HepG2 (cell line): ENCODE measurements around the gene MYCBPAP. TPM values are rescaled to one million over a fixed set of nuclear protein-coding genes. Genes with fewer than 3 reads are reported as not detected.

ENCODE experiments used
- ADNP ChIP-seq: sonication (generic); formaldehyde crosslinking; IDR thresholded peaks from 2 replicates; pipeline ENCODE4 v1.4.0; 2020; ENCODE audit warnings: missing genetic modification reagents
- AGO2 ChIP-seq: fragments of 200-400 bp; formaldehyde crosslinking; optimal IDR thresholded peaks from 2 replicates; pipeline ENCODE3; 2017; ENCODE audit warnings: mild to moderate bottlenecking, low read depth, low read length, moderate library complexity
- ARNTL ChIP-seq: sonication (generic); formaldehyde crosslinking; IDR thresholded peaks from 2 replicates; pipeline ENCODE4 v1.4.0; 2020; ENCODE audit warnings: mild to moderate bottlenecking, missing genetic modification reagents
- BHLHE40 ChIP-seq: IDR thresholded peaks from 2 replicates; pipeline ENCODE4 v1.6.1; 2011; ENCODE audit warnings: low read length, improper control_type of control experiment
- DZIP1 ChIP-seq: sonication (generic); formaldehyde crosslinking; IDR thresholded peaks from 2 replicates; pipeline ENCODE4 v1.5.0; 2020; ENCODE audit warnings: mild to moderate bottlenecking, missing genetic modification reagents
- ESRRA ChIP-seq: sonication (generic); formaldehyde crosslinking; IDR thresholded peaks from 2 replicates; pipeline ENCODE4 v1.5.1; 2020; ENCODE audit warnings: mild to moderate bottlenecking, low read depth, missing genetic modification reagents
- IKZF4 ChIP-seq: sonication (generic); formaldehyde crosslinking; IDR thresholded peaks from 2 replicates; pipeline ENCODE4 v1.5.1; 2020; ENCODE audit warnings: borderline replicate concordance, mild to moderate bottlenecking, low read depth, missing genetic modification reagents; ENCODE audit errors: not compliant biosample characterization
- NCOA2 ChIP-seq: sonication (generic); formaldehyde crosslinking; IDR thresholded peaks from 2 replicates; pipeline ENCODE4 v1.8.0; 2022; ENCODE audit warnings: inconsistent platforms
- NKX3-1 ChIP-seq: sonication (generic); formaldehyde crosslinking; IDR thresholded peaks from 2 replicates; pipeline ENCODE4 v1.5.0; 2020; ENCODE audit warnings: missing genetic modification reagents
- PTBP1 ChIP-seq: fragments of 200-400 bp; formaldehyde crosslinking; IDR thresholded peaks from 2 replicates; pipeline ENCODE4 v1.6.1; 2018; ENCODE audit warnings: low read length, low read depth; ENCODE audit not compliant: poor library complexity, severe bottlenecking
- RFXANK ChIP-seq: IDR thresholded peaks from 2 replicates; pipeline ENCODE4 v1.6.1; 2016
- SMYD3 ChIP-seq: sonication (generic); formaldehyde crosslinking; IDR thresholded peaks from 2 replicates; pipeline ENCODE4 v1.8.1; 2023; ENCODE audit warnings: mild to moderate bottlenecking, missing genetic modification reagents
- STAT5B ChIP-seq: sonication (generic); formaldehyde crosslinking; IDR thresholded peaks from 2 replicates; pipeline ENCODE4 v1.4.0; 2020; ENCODE audit warnings: missing genetic modification reagents
- U2AF1 ChIP-seq: fragments of 200-400 bp; formaldehyde crosslinking; optimal IDR thresholded peaks from 2 replicates; pipeline ENCODE3; 2017; ENCODE audit warnings: mild to moderate bottlenecking, low read depth, low read length
- ZNF260 ChIP-seq: sonication (generic); formaldehyde crosslinking; IDR thresholded peaks from 2 replicates; pipeline ENCODE4 v1.4.0; 2020; ENCODE audit warnings: missing genetic modification reagents, low read depth, mild to moderate bottlenecking, borderline replicate concordance
- ZNF3 ChIP-seq: IDR thresholded peaks from 2 replicates; pipeline ENCODE4 v1.7.0; 2017; ENCODE audit warnings: inconsistent platforms
- ZNF503 ChIP-seq: sonication (generic); formaldehyde crosslinking; IDR thresholded peaks from 2 replicates; pipeline ENCODE4 v1.4.0; 2020; ENCODE audit warnings: missing genetic modification reagents
- ZNF605 ChIP-seq: sonication (generic); formaldehyde crosslinking; IDR thresholded peaks from 2 replicates; pipeline ENCODE4 v1.8.0; 2022; ENCODE audit warnings: mild to moderate bottlenecking, missing genetic modification reagents
- ZNF629 ChIP-seq: sonication (generic); formaldehyde crosslinking; conservative IDR thresholded peaks from 2 replicates; pipeline ENCODE4 v1.5.0; 2020; ENCODE audit warnings: missing genetic modification reagents
- ZNF777 ChIP-seq: sonication (generic); formaldehyde crosslinking; IDR thresholded peaks from 2 replicates; pipeline ENCODE4 v1.4.0; 2020; ENCODE audit warnings: missing genetic modification reagents
- polyA plus RNA-seq, 8 experiments: library from polyadenylated mRNA; depleted of rRNA in 3 of 8; stranded (reverse) in 7 of 8; unstranded in 1 of 8; fragments of >200 nt; fragmentation: Illumina TruSeq in 4 of 8; extraction: Trizol in 4 of 8; gene quantifications; 2 replicates each; pipeline versions ENCODE4 v1.2.1 to v1.2.3, GENCODE V29; 2011 to 2016; ENCODE audit warnings: low read depth in 4 of 8, missing spikeins in 1 of 8, mixed read lengths in 1 of 8; ENCODE audit not compliant: insufficient read depth in 1 of 8
- total RNA-seq, 5 experiments: library from RNA; depleted of rRNA; stranded (reverse); fragments of >200 nt; fragmentation: Illumina TruSeq; extraction: Trizol; gene quantifications; 2 replicates each; pipeline ENCODE4 v1.2.3, GENCODE V29; 2016; ENCODE audit warnings: low read depth in 1 of 5
- TF ChIP-seq, protein P1 (sequence below): sonication (generic); formaldehyde crosslinking; IDR thresholded peaks from 2 replicates; pipeline ENCODE4 v1.4.0; 2020; ENCODE audit warnings: missing genetic modification reagents, mild to moderate bottlenecking, borderline replicate concordance
- TF ChIP-seq, protein P2 (sequence below): sonication (generic); formaldehyde crosslinking; IDR thresholded peaks from 2 replicates; pipeline ENCODE4 v1.5.1; 2020; ENCODE audit warnings: missing genetic modification reagents, mild to moderate bottlenecking, borderline replicate concordance
- TF ChIP-seq, protein P3 (sequence below): sonication (generic); formaldehyde crosslinking; IDR thresholded peaks from 2 replicates; pipeline ENCODE4 v1.9.0; 2021; ENCODE audit warnings: missing genetic modification reagents, borderline replicate concordance

Gene MYCBPAP
- total and polyA plus RNA-seq, 2 of the 13 experiments (the other 11 are each of a cell fraction or from before 2014, with no cell fraction given): 0.22 to 0.24 TPM

DNA sequence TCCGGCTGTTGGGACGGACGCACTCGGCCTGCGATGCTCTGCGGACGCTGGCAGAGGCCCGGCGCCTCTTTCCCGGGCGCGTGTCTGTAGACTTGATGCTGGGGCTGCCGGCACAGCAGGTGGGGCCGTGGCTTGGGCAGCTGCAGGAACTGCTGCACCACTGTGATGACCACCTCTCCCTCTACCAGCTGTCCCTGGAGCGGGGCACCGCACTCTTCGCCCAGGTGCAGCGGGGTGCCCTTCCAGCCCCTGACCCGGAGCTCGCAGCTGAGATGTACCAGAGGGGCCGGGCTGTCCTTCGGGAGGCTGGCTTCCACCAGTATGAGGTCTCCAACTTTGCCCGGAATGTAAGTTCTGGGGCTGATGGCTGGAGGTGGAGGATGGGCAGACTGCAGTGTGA, 26.1 kb upstream of the MYCBPAP start (continued):
- TF ChIP-seq IKZF4 (CRISPR knock-in tag) (no peak), ZNF3 (CRISPR knock-in tag) (no peak), U2AF1 (peak; percentile 11), ZNF503 (no peak), NKX3-1 (CRISPR knock-in tag) (no peak), STAT5B (no peak), PTBP1 (no peak), DZIP1 (CRISPR knock-in tag) (no peak), ZNF605 (CRISPR knock-in tag) (0 out of 2 replicates have a peak, but pooled peaks have one; percentile 17), SMYD3 (no peak), ARNTL (no peak), ESRRA (CRISPR knock-in tag) (no peak), ZNF629 (no peak), ADNP (CRISPR knock-in tag) (no peak), AGO2 (peak; percentile 45), NCOA2 (CRISPR knock-in tag) (no peak), RFXANK (CRISPR knock-in tag) (0 out of 2 replicates have a peak, but pooled peaks have one; percentile 7), ZNF260 (CRISPR knock-in tag) (no peak), ZNF777 (CRISPR knock-in tag) (no peak), BHLHE40 (no peak)
- TF ChIP-seq, protein P1, sequence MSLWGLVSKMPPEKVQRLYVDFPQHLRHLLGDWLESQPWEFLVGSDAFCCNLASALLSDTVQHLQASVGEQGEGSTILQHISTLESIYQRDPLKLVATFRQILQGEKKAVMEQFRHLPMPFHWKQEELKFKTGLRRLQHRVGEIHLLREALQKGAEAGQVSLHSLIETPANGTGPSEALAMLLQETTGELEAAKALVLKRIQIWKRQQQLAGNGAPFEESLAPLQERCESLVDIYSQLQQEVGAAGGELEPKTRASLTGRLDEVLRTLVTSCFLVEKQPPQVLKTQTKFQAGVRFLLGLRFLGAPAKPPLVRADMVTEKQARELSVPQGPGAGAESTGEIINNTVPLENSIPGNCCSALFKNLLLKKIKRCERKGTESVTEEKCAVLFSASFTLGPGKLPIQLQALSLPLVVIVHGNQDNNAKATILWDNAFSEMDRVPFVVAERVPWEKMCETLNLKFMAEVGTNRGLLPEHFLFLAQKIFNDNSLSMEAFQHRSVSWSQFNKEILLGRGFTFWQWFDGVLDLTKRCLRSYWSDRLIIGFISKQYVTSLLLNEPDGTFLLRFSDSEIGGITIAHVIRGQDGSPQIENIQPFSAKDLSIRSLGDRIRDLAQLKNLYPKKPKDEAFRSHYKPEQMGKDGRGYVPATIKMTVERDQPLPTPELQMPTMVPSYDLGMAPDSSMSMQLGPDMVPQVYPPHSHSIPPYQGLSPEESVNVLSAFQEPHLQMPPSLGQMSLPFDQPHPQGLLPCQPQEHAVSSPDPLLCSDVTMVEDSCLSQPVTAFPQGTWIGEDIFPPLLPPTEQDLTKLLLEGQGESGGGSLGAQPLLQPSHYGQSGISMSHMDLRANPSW (CRISPR knock-in tag): no peak
- TF ChIP-seq, protein P2, sequence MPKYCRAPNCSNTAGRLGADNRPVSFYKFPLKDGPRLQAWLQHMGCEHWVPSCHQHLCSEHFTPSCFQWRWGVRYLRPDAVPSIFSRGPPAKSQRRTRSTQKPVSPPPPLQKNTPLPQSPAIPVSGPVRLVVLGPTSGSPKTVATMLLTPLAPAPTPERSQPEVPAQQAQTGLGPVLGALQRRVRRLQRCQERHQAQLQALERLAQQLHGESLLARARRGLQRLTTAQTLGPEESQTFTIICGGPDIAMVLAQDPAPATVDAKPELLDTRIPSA (CRISPR knock-in tag): peak; percentile 44; the same call in 1 of the 2 replicates
- TF ChIP-seq, protein P3, sequence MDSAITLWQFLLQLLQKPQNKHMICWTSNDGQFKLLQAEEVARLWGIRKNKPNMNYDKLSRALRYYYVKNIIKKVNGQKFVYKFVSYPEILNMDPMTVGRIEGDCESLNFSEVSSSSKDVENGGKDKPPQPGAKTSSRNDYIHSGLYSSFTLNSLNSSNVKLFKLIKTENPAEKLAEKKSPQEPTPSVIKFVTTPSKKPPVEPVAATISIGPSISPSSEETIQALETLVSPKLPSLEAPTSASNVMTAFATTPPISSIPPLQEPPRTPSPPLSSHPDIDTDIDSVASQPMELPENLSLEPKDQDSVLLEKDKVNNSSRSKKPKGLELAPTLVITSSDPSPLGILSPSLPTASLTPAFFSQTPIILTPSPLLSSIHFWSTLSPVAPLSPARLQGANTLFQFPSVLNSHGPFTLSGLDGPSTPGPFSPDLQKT (CRISPR knock-in tag): no peak
